H1 (cell line): ENCODE data around the gene CGNL1. TPM values are rescaled to one million over a fixed set of nuclear protein-coding genes. Genes with fewer than 3 reads are reported as not detected.

Experiments
- CTCF ChIA-PET: fragments of 300-600 bp; sonication (Branson Sonifier 250); formaldehyde crosslinking; loops from one replicate; lab custom pipeline; 2021; ENCODE audit not compliant: partially characterized antibody; lab: Charles Lee
- POLR2A ChIA-PET: fragments of 300-600 bp; sonication (Branson Sonifier 250); formaldehyde crosslinking; loops from one replicate; lab custom pipeline; 2021; ENCODE audit warnings: inconsistent platforms; ENCODE audit not compliant: partially characterized antibody; lab: Charles Lee
- DNase-seq, 2 experiments: peaks; one replicate each; pipeline versions ENCODE4 v3.0.0 to v3.0.0-alpha.2; 2010 to 2022; ENCODE audit warnings: low spot score in 2 of 2, low read depth in 1 of 2, mixed read lengths in 1 of 2
- FAIRE-seq: peaks from 2 replicates; lab custom pipeline; 2011; peaks lifted over from hg19 to GRCh38; lab: Jason Lieb, UNC
- H2AFZ ChIP-seq: 2 replicates; pipeline ENCODE4 v1.8.1; 2012; ENCODE audit warnings: low read length, inconsistent platforms
- H2AK5ac ChIP-seq: 2 replicates; pipeline ENCODE4 v1.6.1; 2013; ENCODE audit warnings: low read depth, low read length
- H2BK120ac ChIP-seq: replicated peaks from 2 replicates; pipeline ENCODE3; 2013; ENCODE audit warnings: low read depth, low read length, inconsistent platforms
- H2BK12ac ChIP-seq: 2 replicates; pipeline ENCODE4 v1.6.1; 2013; ENCODE audit warnings: low read depth, low read length
- H2BK15ac ChIP-seq: 2 replicates; pipeline ENCODE4 v1.6.1; 2013; ENCODE audit warnings: low read length
- H2BK20ac ChIP-seq: 2 replicates; pipeline ENCODE4 v1.6.1; 2013; ENCODE audit warnings: low read length
- H2BK5ac ChIP-seq: 2 replicates; pipeline ENCODE4 v1.6.1; 2013; ENCODE audit warnings: low read depth, low read length
- H3K14ac ChIP-seq: 2 replicates; pipeline ENCODE4 v1.6.1; 2013; ENCODE audit warnings: inconsistent platforms; ENCODE audit not compliant: insufficient read length
- H3K18ac ChIP-seq: 2 replicates; pipeline ENCODE4 v1.6.1; 2013; ENCODE audit warnings: low read length; ENCODE audit errors: extremely low read depth
- H3K23ac ChIP-seq: 2 replicates; pipeline ENCODE4 v1.6.1; 2013; ENCODE audit warnings: inconsistent platforms; ENCODE audit not compliant: insufficient read length
- H3K23me2 ChIP-seq: 2 replicates; pipeline ENCODE4 v1.6.1; 2013; ENCODE audit warnings: low read depth, low read length
- H3K27ac ChIP-seq: 2 replicates; pipeline ENCODE4 v1.6.1; 2011; ENCODE audit warnings: low read depth, low read length, inconsistent platforms
- H3K27me3 ChIP-seq, 4 experiments: replicated peaks in 1 of 4; 1 replicate in 1 of 4; 2 replicates in 3 of 4; pipeline versions ENCODE4 v1.6.1 to v1.8.1; 2011 to 2013; ENCODE audit warnings: low read length in 3 of 4, mild to moderate bottlenecking in 3 of 4, inconsistent platforms in 2 of 4, mixed read lengths in 2 of 4, moderate library complexity in 1 of 4; ENCODE audit not compliant: control insufficient read depth in 3 of 4, insufficient read depth in 3 of 4; ENCODE audit errors: extremely low read depth in 1 of 4
- H3K36me3 ChIP-seq, 4 experiments: 2 replicates each; pipeline versions ENCODE4 v1.6.1 to v1.8.1; 2011 to 2013; ENCODE audit warnings: mild to moderate bottlenecking in 4 of 4, low read length in 3 of 4, moderate library complexity in 2 of 4, control low read depth in 1 of 4, inconsistent platforms in 1 of 4; ENCODE audit not compliant: insufficient read depth in 4 of 4, control insufficient read depth in 2 of 4
- H3K4ac ChIP-seq: replicated peaks from 2 replicates; pipeline ENCODE3; 2013; ENCODE audit warnings: low read length, low read depth, mixed read lengths, inconsistent platforms; ENCODE audit not compliant: insufficient read length
- H3K4me1 ChIP-seq, 4 experiments: replicated peaks in 1 of 4; 1 replicate in 1 of 4; 2 replicates in 3 of 4; pipeline versions ENCODE4 v1.6.1 to v1.8.1; 2011 to 2013; ENCODE audit warnings: low read length in 3 of 4, inconsistent platforms in 2 of 4, mixed read lengths in 1 of 4; ENCODE audit not compliant: insufficient read depth in 4 of 4, control insufficient read depth in 3 of 4
- H3K4me2 ChIP-seq, 2 experiments: 2 replicates each; pipeline versions ENCODE4 v1.6.1 to v1.8.1; 2011 to 2013; ENCODE audit warnings: low read depth in 2 of 2, low read length in 2 of 2, control low read depth in 1 of 2, inconsistent platforms in 1 of 2, mild to moderate bottlenecking in 1 of 2; ENCODE audit not compliant: insufficient read depth in 1 of 2
- H3K4me3 ChIP-seq, 4 experiments: fragments of 200-600, 300-600 bp in 1 of 4; sonication (generic), shearing (Covaris generic), sonication (Bioruptor Twin) in 1 of 4; 2 replicates each; pipeline versions ENCODE4 v1.5.1 to v1.8.1; 2011 to 2016; ENCODE audit warnings: low read length in 4 of 4, low read depth in 3 of 4, control low read depth in 2 of 4, inconsistent platforms in 2 of 4, mild to moderate bottlenecking in 2 of 4, mixed read lengths in 1 of 4, moderate library complexity in 1 of 4; ENCODE audit not compliant: insufficient read depth in 2 of 4; ENCODE audit errors: extremely low read depth in 1 of 4
- H3K56ac ChIP-seq: replicated peaks from 2 replicates; pipeline ENCODE3; 2013; ENCODE audit warnings: low read depth, mild to moderate bottlenecking, mixed read lengths, low read length, inconsistent platforms; ENCODE audit not compliant: insufficient read length
- H3K79me1 ChIP-seq: 2 replicates; pipeline ENCODE4 v1.6.1; 2013; ENCODE audit warnings: low read depth, low read length, control low read depth
- H3K79me2 ChIP-seq, 2 experiments: 2 replicates each; pipeline versions ENCODE4 v1.6.1 to v1.8.1; 2012 to 2013; ENCODE audit warnings: low read length in 2 of 2, mild to moderate bottlenecking in 2 of 2, inconsistent platforms in 1 of 2; ENCODE audit not compliant: insufficient read depth in 2 of 2, control insufficient read depth in 1 of 2
- H3K9ac ChIP-seq, 4 experiments: replicated peaks in 1 of 4; 1 replicate in 1 of 4; 2 replicates in 3 of 4; pipeline versions ENCODE4 v1.6.1 to v1.8.1; 2011 to 2013; ENCODE audit warnings: low read depth in 3 of 4, low read length in 3 of 4, control low read depth in 2 of 4, mild to moderate bottlenecking in 2 of 4, moderate library complexity in 2 of 4, inconsistent platforms in 1 of 4; ENCODE audit errors: extremely low read depth in 1 of 4
- H3K9me3 ChIP-seq, 2 experiments: 2 replicates each; pipeline versions ENCODE4 v1.6.1 to v1.8.1; 2012 to 2013; ENCODE audit warnings: mild to moderate bottlenecking in 2 of 2, moderate library complexity in 2 of 2, control low read depth in 1 of 2, inconsistent platforms in 1 of 2, low read depth in 1 of 2, low read length in 1 of 2, mixed read lengths in 1 of 2; ENCODE audit not compliant: insufficient read depth in 2 of 2
- H4K20me1 ChIP-seq, 2 experiments: replicated peaks in 1 of 2; 2 replicates each; pipeline versions ENCODE3 to v1.8.1; 2011 to 2013; ENCODE audit warnings: inconsistent platforms in 2 of 2, low read length in 2 of 2, mild to moderate bottlenecking in 1 of 2; ENCODE audit not compliant: insufficient read depth in 2 of 2, control insufficient read depth in 1 of 2
- H4K5ac ChIP-seq: 2 replicates; pipeline ENCODE4 v1.6.1; 2013; ENCODE audit warnings: low read length, low read depth, mixed read lengths, inconsistent platforms; ENCODE audit not compliant: insufficient read length
- H4K8ac ChIP-seq: 2 replicates; pipeline ENCODE4 v1.8.0; 2013; ENCODE audit warnings: mild to moderate bottlenecking, moderate library complexity, low read length, inconsistent platforms; ENCODE audit not compliant: insufficient read depth; ENCODE audit errors: extremely low read depth
- H4K91ac ChIP-seq: replicated peaks from 2 replicates; pipeline ENCODE3; 2013; ENCODE audit warnings: low read length, mixed read lengths, inconsistent platforms; ENCODE audit not compliant: insufficient read length
- ATF2 ChIP-seq: IDR thresholded peaks from 2 replicates; pipeline ENCODE4 v1.6.1; 2012; ENCODE audit warnings: low read length, inconsistent platforms
- BRCA1 ChIP-seq: IDR thresholded peaks from 2 replicates; pipeline ENCODE4 v1.6.1; 2012; ENCODE audit warnings: low read depth, low read length, improper control_type of control experiment
- CHD1 ChIP-seq: IDR thresholded peaks from 2 replicates; pipeline ENCODE4 v1.6.1; 2012; ENCODE audit warnings: low read depth, low read length, improper control_type of control experiment
- CREB1 ChIP-seq: IDR thresholded peaks from 2 replicates; pipeline ENCODE4 v1.6.1; 2012; ENCODE audit warnings: inconsistent platforms
- E2F6 ChIP-seq: IDR thresholded peaks from 2 replicates; pipeline ENCODE4 v1.6.1; 2012; ENCODE audit warnings: inconsistent platforms
- FOSL1 ChIP-seq: IDR thresholded peaks from 2 replicates; pipeline ENCODE4 v1.6.1; 2011; ENCODE audit warnings: mild to moderate bottlenecking, low read depth, low read length, moderate library complexity; ENCODE audit not compliant: insufficient read depth
- HDAC2 ChIP-seq, 2 experiments: fragments of 300-600 bp in 1 of 2; sonication (generic) in 1 of 2; IDR thresholded peaks; 2 replicates each; pipeline ENCODE4 v1.6.1; 2011 to 2012; ENCODE audit warnings: low read depth in 2 of 2, low read length in 2 of 2, mild to moderate bottlenecking in 2 of 2, moderate library complexity in 2 of 2, borderline replicate concordance in 1 of 2, inconsistent platforms in 1 of 2
- JUN ChIP-seq: IDR thresholded peaks from 2 replicates; pipeline ENCODE4 v1.6.1; 2011; ENCODE audit warnings: low read depth, mild to moderate bottlenecking, improper control_type of control experiment, low read length
- TAF1 ChIP-seq: IDR thresholded peaks from 2 replicates; pipeline ENCODE4 v1.6.1; 2011; ENCODE audit warnings: mild to moderate bottlenecking, low read depth, low read length
- TCF12 ChIP-seq: IDR thresholded peaks from 2 replicates; pipeline ENCODE4 v1.6.1; 2011; ENCODE audit warnings: low read depth, mild to moderate bottlenecking, low read length
- WGBS, 2 experiments: shearing (Covaris generic) in 1 of 2; methylation state at CpG; one replicate each; pipeline versions ENCODE4 v1.1.6 to v1.1.7; 2013 to 2015; ENCODE audit warnings: low lambda C conversion rate in 2 of 2, mixed read lengths in 2 of 2, inconsistent platforms in 1 of 2, low coverage in 1 of 2, missing lambda C conversion rate in 1 of 2; ENCODE audit not compliant: insufficient replicate concordance in 2 of 2, insufficient coverage in 1 of 2, insufficient read length in 1 of 2; ENCODE audit errors: extremely low coverage in 1 of 2, missing lambda C conversion rate in 1 of 2; 5-methylcytosine and 5-hydroxymethylcytosine counted together
- polyA plus RNA-seq, 7 experiments: library from polyadenylated mRNA; depleted of rRNA in 3 of 7; stranded (reverse) in 5 of 7; unstranded in 2 of 7; fragments of >200 nt in 5 of 7; fragments of 200-250 nt in 2 of 7; gene quantifications; 1 replicate in 5 of 7; 2 replicates in 1 of 7; 4 replicates in 1 of 7; pipeline versions ENCODE4 v1.2.1 to v1.2.3, GENCODE V29; 2011 to 2013; ENCODE audit warnings: missing spikeins in 2 of 7, mixed read lengths in 2 of 7
- total RNA-seq: library from RNA; stranded (reverse); fragmentation: NEBNext Ultra II Directional; extraction: Animal tissue kit (Norgen Biotek cat#: 25700); gene quantifications from 2 replicates; pipeline ENCODE4 v1.2.1, GENCODE V29; 2021

CGNL1 gene
- total and polyA plus RNA-seq, 2 of the 8 experiments (the other 6 are each of a cell fraction or from before 2014, with no cell fraction given) = 21.8 to 75.6 TPM

- H3K27me3 ChIP-seq = peaks cover 0 to 4% (median 2%) of the 10 kb centered on the region in 4 experiments; a peak in 3 of 7 replicates
- H3K79me2 ChIP-seq = no peaks in the 10 kb centered on the region
- no peak overlapping the region for H3K14ac ChIP-seq
- H3K18ac ChIP-seq = no peak overlapping the region
- H3K4ac ChIP-seq = no peak overlapping the region
- no peak overlapping the region for H2BK120ac ChIP-seq
- no peaks in the 10 kb centered on the region for H3K23me2 ChIP-seq
- H3K4me1 ChIP-seq = peaks cover 0 to 5% (median 1%) of the 10 kb centered on the region in 4 experiments; a peak in 3 of 7 replicates
- no peak overlapping the region for H2BK12ac ChIP-seq
- H2BK15ac ChIP-seq = no peak overlapping the region
- H4K91ac ChIP-seq = no peak overlapping the region
- no peaks in the 10 kb centered on the region for H3K9me3 ChIP-seq
- WGBS, 2 experiments = 87% methylated on average over 3 of the region's 3 CpGs; no CpG with 5 or more reads in 1 of the 2 experiments
- ChIA-PET POLR2A (no interaction called here), CTCF (interaction anchor here (0.7 to 2.6 kb wide), 4 partner anchors 10 to 45 kb away, joined by 3 to 10 read pairs (median 4); no protein-coding TSS in a partner anchor)
- H4K20me1 ChIP-seq = no peaks in the 10 kb centered on the region
- no peak overlapping the region for H2AFZ ChIP-seq
- no peak overlapping the region for H3K27ac ChIP-seq
- no peaks in the 10 kb centered on the region for H3K36me3 ChIP-seq
- H3K23ac ChIP-seq = no peak overlapping the region
- no peak for DNase-seq
- no peak for FAIRE-seq
- no peak overlapping the region for H3K4me2 ChIP-seq
- no peak overlapping the region for H3K9ac ChIP-seq
- no peak overlapping the region; the same call in 1 of the 2 replicates for H4K8ac ChIP-seq
- no peak overlapping the region for H4K5ac ChIP-seq
- H2BK5ac ChIP-seq = no peak overlapping the region
- no peak overlapping the region for H2BK20ac ChIP-seq
- no peak overlapping the region for H3K56ac ChIP-seq
- no peak overlapping the region for H2AK5ac ChIP-seq
- no peaks in the 10 kb centered on the region; the same call in 1 of the 2 replicates for H3K79me1 ChIP-seq
- no peak overlapping the region for H3K4me3 ChIP-seq
- TF ChIP-seq TCF12 (no peak), HDAC2 (IDR thresholded peaks at IDR 0.05; ENCODE audit: borderline replicate concordance in 1 of 2, low read depth in 2 of 2, low read length in 2 of 2) (no peak), JUN (no peak), FOSL1 (no peak), ATF2 (no peak), E2F6 (no peak), CHD1 (no peak), CREB1 (no peak), TAF1 (no peak), BRCA1 (no peak)
Measured at GRCh38 chr15:57597431-57597830, 221.1 kb downstream of the CGNL1 start.
